Brain microvascular endothelial cell (primary cell): ENCODE measurements around the gene SLF2.

Experiments used
- DNase-seq: peaks from one replicate; pipeline ENCODE4 v3.0.0-alpha.2; 2020
- H3K27ac ChIP-seq: fragments of 250-450 bp; sonication (Bioruptor Pico); 2 replicates; pipeline ENCODE4 v1.5.1; 2020; ENCODE audit warnings: mild to moderate bottlenecking, moderate library complexity
- H3K27me3 ChIP-seq: fragments of 250-450 bp; sonication (Bioruptor Pico); replicated peaks from 2 replicates; pipeline ENCODE4 v1.5.1; 2020; ENCODE audit warnings: mild to moderate bottlenecking
- H3K36me3 ChIP-seq: fragments of 250-450 bp; sonication (Bioruptor Pico); replicated peaks from 2 replicates; pipeline ENCODE4 v1.5.1; 2020; ENCODE audit warnings: mild to moderate bottlenecking
- H3K4me3 ChIP-seq: 2 replicates; pipeline ENCODE4 v1.5.1; 2011; ENCODE audit warnings: low read depth, mild to moderate bottlenecking, control low read depth, low read length, moderate library complexity
- CTCF ChIP-seq: IDR thresholded peaks from 2 replicates; pipeline ENCODE4 v1.5.1; 2011; ENCODE audit warnings: low read depth, mild to moderate bottlenecking, moderate library complexity, low read length, control low read depth, inconsistent platforms; ENCODE audit errors: missing control alignments
- in situ Hi-C: cut with HindIII; loops from 2 replicates; pipeline ENCODE4 v1.10.0; 2017; ENCODE audit warnings: low sequenced_read_pairs, low pct_ligation_motif_present

Gene SLF2

DNA sequence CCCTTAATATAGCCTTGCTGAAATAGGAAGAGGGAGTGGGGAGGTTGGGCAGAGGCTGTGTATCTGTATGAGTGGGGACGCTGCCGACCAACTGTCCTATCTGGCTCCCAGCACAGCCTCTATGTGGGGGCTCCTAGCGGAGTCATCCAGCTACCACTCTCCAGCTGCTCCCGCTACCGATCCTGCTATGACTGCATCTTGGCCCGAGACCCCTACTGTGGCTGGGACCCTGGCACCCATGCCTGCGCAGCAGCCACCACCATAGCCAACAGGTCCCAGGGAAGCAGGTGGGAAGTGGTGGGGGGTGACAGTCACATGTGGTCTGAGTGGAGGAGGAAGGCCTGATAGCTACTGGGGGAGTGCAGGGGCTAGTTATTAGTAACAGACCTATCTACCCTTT lies 67.9 kb downstream of the SLF2 start:
- DNase-seq = no peak
- Histone ChIP-seq H3K4me3 (no peak overlapping the region), H3K36me3 (peaks cover 5% of the 10 kb centered on the region), H3K27ac (no peak overlapping the region), H3K27me3 (no peaks in the 10 kb centered on the region)
- in situ Hi-C loops = no loop called here
- TF ChIP-seq CTCF = no peak

- no peak overlapping the region for H3K4me3 ChIP-seq
- H3K27me3 ChIP-seq = no peaks in the 10 kb centered on the region
- in situ Hi-C loops = no loop called here
- no peak overlapping the region for H3K27ac ChIP-seq
- H3K36me3 ChIP-seq = peaks cover 7% of the 10 kb centered on the region
- DNase-seq = no peak
- TF ChIP-seq CTCF = no peak
Measured at GRCh38 chr10:100981178-100981772, 68.5 kb downstream of the SLF2 start.

- H3K4me3 ChIP-seq = no peak overlapping the region
- in situ Hi-C loops = no loop called here
- peaks cover 7% of the 10 kb centered on the region for H3K36me3 ChIP-seq
- no peak for DNase-seq
- H3K27me3 ChIP-seq = no peaks in the 10 kb centered on the region
- no peak for TF ChIP-seq CTCF
- no peak overlapping the region for H3K27ac ChIP-seq
Measured at GRCh38 chr10:100982916-100983830, 70.4 kb downstream of the SLF2 start.

DNA sequence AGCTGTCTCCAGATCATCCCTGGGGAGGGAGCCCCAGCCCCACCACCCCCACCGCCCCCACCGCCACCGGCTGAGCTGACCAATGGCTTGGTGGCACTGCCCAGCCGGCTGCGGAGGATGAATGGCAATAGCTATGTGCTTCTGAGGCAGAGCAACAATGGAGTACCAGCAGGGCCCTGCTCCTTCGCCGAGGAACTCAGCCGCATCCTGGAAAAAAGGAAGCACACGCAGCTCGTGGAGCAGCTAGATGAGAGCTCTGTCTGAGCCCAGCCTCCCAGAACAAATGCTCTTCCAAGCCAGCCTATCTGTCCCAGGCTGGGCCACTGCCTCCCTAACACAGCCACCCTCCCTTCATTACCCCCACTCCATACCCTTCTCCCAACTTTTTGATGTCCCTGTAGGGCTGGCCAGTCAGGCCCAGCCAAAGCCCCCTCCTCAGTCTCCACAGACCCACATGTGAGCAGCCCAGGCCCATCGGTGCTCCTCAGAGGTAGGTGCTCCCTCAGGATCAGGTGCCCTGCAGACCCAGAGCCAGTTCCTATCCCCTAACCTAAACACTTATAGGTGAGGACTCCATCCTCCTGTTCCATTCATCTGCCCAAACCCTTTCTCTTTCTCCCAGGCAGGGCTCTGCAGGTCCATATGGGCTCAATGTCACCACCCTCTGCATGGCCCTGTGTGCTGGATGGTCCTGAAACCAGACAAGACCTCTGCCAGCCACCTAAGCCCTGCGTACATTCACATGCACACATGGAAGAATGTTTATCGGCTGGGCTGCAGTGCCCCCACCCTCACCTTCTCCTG lies 71.3 kb downstream of the SLF2 start:
- no peak overlapping the region for H3K27ac ChIP-seq
- H3K4me3 ChIP-seq = no peak overlapping the region
- TF ChIP-seq CTCF = no peak
- H3K27me3 ChIP-seq = no peaks in the 10 kb centered on the region
- in situ Hi-C loops = no loop called here
- no peak for DNase-seq
- peaks cover 7% of the 10 kb centered on the region for H3K36me3 ChIP-seq

GRCh38 chr10:100984672-100985177 lies 72.0 kb downstream of the SLF2 start:
- no peak for DNase-seq
- H3K27ac ChIP-seq = no peak overlapping the region
- TF ChIP-seq CTCF = no peak
- no peak overlapping the region for H3K4me3 ChIP-seq
- H3K36me3 ChIP-seq = peaks cover 14% of the 10 kb centered on the region
- in situ Hi-C loops = no loop called here
- H3K27me3 ChIP-seq = no peaks in the 10 kb centered on the region
